ENCODE results near the gene ROBO4. TPM values are rescaled to one million over a fixed set of nuclear protein-coding genes. Genes with fewer than 3 reads are reported as not detected.

ROBO4 gene
- total RNA-seq, 1 donor from 2014 or later: 75.0 TPM

DNA sequence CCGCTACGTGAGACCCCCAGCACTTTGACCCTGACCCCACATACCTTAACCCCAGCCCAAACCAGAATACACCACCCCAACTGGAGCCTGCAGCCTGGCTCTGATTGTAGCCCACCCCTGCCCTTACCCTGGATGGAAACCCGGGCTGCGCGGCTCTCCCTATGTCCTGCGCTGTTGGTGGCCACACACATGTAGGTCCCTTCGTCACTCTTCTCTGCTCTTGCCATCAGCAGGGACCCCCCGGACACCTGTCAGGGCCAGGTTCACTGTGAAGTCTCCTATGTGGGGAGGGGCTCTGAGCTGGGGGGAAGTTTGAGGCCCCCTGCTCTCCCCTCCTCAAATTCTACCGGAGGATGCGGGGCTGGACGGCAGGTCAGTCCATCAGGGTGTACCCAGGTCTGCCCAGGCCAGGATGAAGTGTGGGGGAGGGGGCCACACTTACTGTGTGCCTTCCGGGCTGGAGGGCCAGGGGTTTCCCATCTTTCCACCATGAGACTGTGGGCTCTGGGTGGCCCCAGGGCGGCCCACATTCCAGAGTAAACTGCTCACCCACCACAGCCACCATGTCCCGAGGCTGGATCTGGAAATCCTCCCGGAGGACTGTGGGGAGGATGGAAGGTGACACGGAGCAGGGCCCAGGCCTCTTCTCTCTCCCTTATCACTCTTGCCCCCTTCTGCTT is 1.5 kb downstream of the ROBO4 start:
- Histone ChIP-seq H3K27me3 (no peaks in the 10 kb centered on the region), H3K27ac (peak overlapping the region; percentile 79), H3K4me3 (peak overlapping the region; percentile 50), H3K9me3 (no peaks in the 10 kb centered on the region), H3K4me1 (peaks cover 40% of the 10 kb centered on the region), H3K36me3 (no peaks in the 10 kb centered on the region)
- ATAC-seq (no peak), DNase-seq (no peak)
- intact Hi-C loops (cut with DNase I): no loop called here
- TF ChIP-seq CTCF (IDR thresholded peaks at IDR 0.05): no peak

GRCh38 chr11:124895471-124895971 is 2.1 kb downstream of the ROBO4 start:
- no peak for DNase-seq
- H3K27ac ChIP-seq: peak overlapping the region; percentile 79
- no peaks in the 10 kb centered on the region for H3K36me3 ChIP-seq
- no peak for TF ChIP-seq CTCF (IDR thresholded peaks at IDR 0.05)
- no peaks in the 10 kb centered on the region for H3K9me3 ChIP-seq
- peaks cover 44% of the 10 kb centered on the region for H3K4me1 ChIP-seq
- ATAC-seq: no peak
- H3K4me3 ChIP-seq: peak overlapping the region; percentile 50
- no peaks in the 10 kb centered on the region for H3K27me3 ChIP-seq
- intact Hi-C loops (cut with DNase I): no loop called here

GRCh38 chr11:124894606-124895430 is 2.8 kb downstream of the ROBO4 start:
- Histone ChIP-seq H3K27me3 (no peaks in the 10 kb centered on the region), H3K36me3 (no peaks in the 10 kb centered on the region), H3K9me3 (no peaks in the 10 kb centered on the region), H3K27ac (peak overlapping the region; percentile 79), H3K4me1 (peaks cover 46% of the 10 kb centered on the region), H3K4me3 (peak overlapping the region; percentile 50)
- DNase-seq (no peak), ATAC-seq (no peak)
- intact Hi-C loops (cut with DNase I): no loop called here
- TF ChIP-seq CTCF (IDR thresholded peaks at IDR 0.05): no peak

DNA sequence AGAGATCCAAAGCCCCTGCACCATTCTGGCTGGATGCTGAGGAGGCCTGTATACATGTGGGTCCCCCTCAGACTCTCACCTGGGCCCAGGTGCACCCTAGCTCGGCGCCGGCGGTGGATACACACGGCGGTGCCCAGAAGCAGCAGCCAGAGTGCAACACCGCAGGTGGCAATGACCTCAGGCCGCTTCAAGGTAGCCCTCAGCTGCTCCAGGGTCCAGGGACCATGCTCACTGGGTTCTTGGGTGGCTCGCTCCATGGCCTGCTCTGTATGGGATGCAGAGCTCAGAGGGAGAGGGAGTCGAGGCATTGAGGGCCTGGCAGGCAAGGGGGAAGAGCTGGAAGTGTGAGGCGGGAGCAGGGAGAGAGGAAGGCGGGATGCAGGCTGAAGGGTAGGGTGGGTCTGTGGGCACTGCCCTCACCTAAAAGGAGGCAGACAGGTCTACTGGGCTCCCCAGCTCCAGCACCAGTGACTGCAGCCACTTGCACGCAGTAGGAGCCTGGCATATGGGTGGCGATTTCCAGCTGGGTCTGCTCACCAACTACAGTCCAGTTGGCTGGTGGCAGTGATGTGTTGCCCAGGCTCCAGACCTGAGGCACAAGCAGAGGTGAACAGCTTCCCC is 3.8 kb downstream of the ROBO4 start:
- Histone ChIP-seq H3K36me3 (no peaks in the 10 kb centered on the region), H3K27ac (peak overlapping the region; percentile 11), H3K4me1 (peaks cover 46% of the 10 kb centered on the region), H3K27me3 (no peaks in the 10 kb centered on the region), H3K4me3 (no peak overlapping the region), H3K9me3 (no peaks in the 10 kb centered on the region)
- TF ChIP-seq CTCF (IDR thresholded peaks at IDR 0.05): no peak
- ATAC-seq: no peak
- no peak for DNase-seq
- intact Hi-C loops (cut with DNase I): no loop called here

- H3K27ac ChIP-seq: peak overlapping the region; percentile 53
- no peak for DNase-seq
- H3K9me3 ChIP-seq: no peaks in the 10 kb centered on the region
- TF ChIP-seq CTCF (IDR thresholded peaks at IDR 0.05): no peak
- H3K36me3 ChIP-seq: no peaks in the 10 kb centered on the region
- peaks cover 56% of the 10 kb centered on the region for H3K4me1 ChIP-seq
- H3K27me3 ChIP-seq: no peaks in the 10 kb centered on the region
- intact Hi-C loops (cut with DNase I): no loop called here
- no peak overlapping the region for H3K4me3 ChIP-seq
- peak; percentile 49 for ATAC-seq
Observed at GRCh38 chr11:124892750-124893454, 4.8 kb downstream of the ROBO4 start.

Measured in upper lobe of right lung (tissue), 1 donor.